SJCRH30 (cell line): ENCODE data around the gene COG6. TPM values are rescaled to one million over a fixed set of nuclear protein-coding genes. Genes with fewer than 3 reads are reported as not detected.

Experiments used
- DNase-seq, 2 experiments: peaks; one replicate each; pipeline ENCODE4 v3.0.0-alpha.2; 2015 to 2020
- H3K27ac ChIP-seq: fragments of 250-450 bp; sonication (Bioruptor Pico); 2 replicates; pipeline ENCODE4 v1.5.1; 2020; ENCODE audit warnings: mild to moderate bottlenecking, moderate library complexity
- H3K27me3 ChIP-seq: fragments of 250-450 bp; sonication (Bioruptor Pico); 2 replicates; pipeline ENCODE4 v1.5.1; 2020; ENCODE audit warnings: mild to moderate bottlenecking, moderate library complexity
- H3K36me3 ChIP-seq: fragments of 250-450 bp; sonication (Bioruptor Pico); 2 replicates; pipeline ENCODE4 v1.5.1; 2020; ENCODE audit warnings: mild to moderate bottlenecking, moderate library complexity
- H3K4me1 ChIP-seq: fragments of 250-450 bp; sonication (Bioruptor Pico); 2 replicates; pipeline ENCODE4 v1.5.1; 2020; ENCODE audit warnings: mild to moderate bottlenecking, moderate library complexity
- H3K4me3 ChIP-seq: fragments of 250-450 bp; sonication (Bioruptor Pico); 2 replicates; pipeline ENCODE4 v1.5.1; 2020; ENCODE audit warnings: mild to moderate bottlenecking, moderate library complexity
- H3K9me3 ChIP-seq: fragments of 250-450 bp; sonication (Bioruptor Pico); replicated peaks from 2 replicates; pipeline ENCODE4 v1.5.1; 2020; ENCODE audit warnings: mild to moderate bottlenecking, moderate library complexity
- total RNA-seq: library from RNA; depleted of rRNA; stranded (reverse); fragments of >200 nt; shearing (Covaris generic); gene quantifications from 2 replicates; pipeline ENCODE4 v1.2.3, GENCODE V29; 2014

The COG6 gene
- total RNA-seq, 1 experiment from 2014 or later, result 28.2 TPM

- Histone ChIP-seq H3K4me1 (peaks cover 41% of the 10 kb centered on the region), H3K9me3 (peaks cover 3% of the 10 kb centered on the region; the same call in 1 of the 2 replicates), H3K27me3 (no peaks in the 10 kb centered on the region), H3K4me3 (no peak overlapping the region), H3K27ac (peak overlapping the region; percentile 25; the same call in 1 of the 2 replicates), H3K36me3 (no peaks in the 10 kb centered on the region)
- DNase-seq, result peak in 1 of 2 experiments; percentile 44
These were observed 113.5 kb downstream of the COG6 start for GRCh38 chr13:39768962-39769361.

- DNase-seq, result no peak
- Histone ChIP-seq H3K4me3 (no peak overlapping the region), H3K9me3 (peaks cover 3% of the 10 kb centered on the region; the same call in 1 of the 2 replicates), H3K4me1 (peaks cover 39% of the 10 kb centered on the region), H3K27ac (no peak overlapping the region), H3K27me3 (no peaks in the 10 kb centered on the region), H3K36me3 (no peaks in the 10 kb centered on the region)
These were observed 115.0 kb downstream of the COG6 start for GRCh38 chr13:39770221-39771090.

- peaks cover 22% of the 10 kb centered on the region for H3K4me1 ChIP-seq
- H3K4me3 ChIP-seq, result no peak overlapping the region
- no peaks in the 10 kb centered on the region for H3K36me3 ChIP-seq
- peaks cover 3% of the 10 kb centered on the region; the same call in 1 of the 2 replicates for H3K9me3 ChIP-seq
- H3K27me3 ChIP-seq, result no peaks in the 10 kb centered on the region
- no peak for DNase-seq
- H3K27ac ChIP-seq, result no peak overlapping the region
These were observed 118.4 kb downstream of the COG6 start for GRCh38 chr13:39773833-39774232.

- H3K4me1 ChIP-seq, result peaks cover 25% of the 10 kb centered on the region
- no peaks in the 10 kb centered on the region for H3K27me3 ChIP-seq
- H3K4me3 ChIP-seq, result no peak overlapping the region
- no peaks in the 10 kb centered on the region; the same call in 1 of the 2 replicates for H3K9me3 ChIP-seq
- DNase-seq, result peak in 1 of 2 experiments; percentile 36
- H3K36me3 ChIP-seq, result no peaks in the 10 kb centered on the region
- peak overlapping the region; percentile 32; the same call in 1 of the 2 replicates for H3K27ac ChIP-seq
These were observed 121.0 kb downstream of the COG6 start for GRCh38 chr13:39776439-39776838.

GRCh38 chr13:39777021-39777420 is 121.6 kb downstream of the COG6 start:
- no peak overlapping the region for H3K4me3 ChIP-seq
- DNase-seq, result no peak
- no peaks in the 10 kb centered on the region for H3K36me3 ChIP-seq
- H3K4me1 ChIP-seq, result peaks cover 25% of the 10 kb centered on the region
- H3K27me3 ChIP-seq, result no peaks in the 10 kb centered on the region
- H3K27ac ChIP-seq, result peak overlapping the region; percentile 32
- H3K9me3 ChIP-seq, result no peaks in the 10 kb centered on the region; the same call in 1 of the 2 replicates

- Histone ChIP-seq H3K27me3 (no peaks in the 10 kb centered on the region), H3K9me3 (no peaks in the 10 kb centered on the region; the same call in 1 of the 2 replicates), H3K4me1 (peaks cover 25% of the 10 kb centered on the region), H3K27ac (no peak overlapping the region), H3K4me3 (no peak overlapping the region), H3K36me3 (no peaks in the 10 kb centered on the region)
- DNase-seq, result peak in 1 of 2 experiments; percentile 41
These were observed 122.1 kb downstream of the COG6 start for GRCh38 chr13:39777527-39778061.

- H3K36me3 ChIP-seq, result no peaks in the 10 kb centered on the region
- peak; percentile 82 to 90 for DNase-seq
- peak overlapping the region; percentile 5; the same call in 1 of the 2 replicates for H3K27ac ChIP-seq
- no peaks in the 10 kb centered on the region for H3K27me3 ChIP-seq
- H3K4me1 ChIP-seq, result peaks cover 25% of the 10 kb centered on the region
- H3K9me3 ChIP-seq, result no peaks in the 10 kb centered on the region; the same call in 1 of the 2 replicates
- H3K4me3 ChIP-seq, result no peak overlapping the region
These were observed 124.1 kb downstream of the COG6 start for GRCh38 chr13:39779337-39780265.

- no peaks in the 10 kb centered on the region; the same call in 1 of the 2 replicates for H3K9me3 ChIP-seq
- H3K36me3 ChIP-seq, result no peaks in the 10 kb centered on the region
- DNase-seq, result no peak
- H3K4me1 ChIP-seq, result peaks cover 25% of the 10 kb centered on the region
- no peak overlapping the region for H3K27ac ChIP-seq
- no peak overlapping the region for H3K4me3 ChIP-seq
- H3K27me3 ChIP-seq, result no peaks in the 10 kb centered on the region
These were observed 125.2 kb downstream of the COG6 start for GRCh38 chr13:39780711-39781110.

GRCh38 chr13:39781381-39781780 is 125.9 kb downstream of the COG6 start:
- Histone ChIP-seq H3K4me1 (peaks cover 20% of the 10 kb centered on the region), H3K9me3 (no peaks in the 10 kb centered on the region), H3K27ac (no peak overlapping the region), H3K4me3 (no peak overlapping the region), H3K27me3 (no peaks in the 10 kb centered on the region), H3K36me3 (no peaks in the 10 kb centered on the region)
- no peak for DNase-seq

- DNase-seq, result no peak
These were observed 127.6 kb downstream of the COG6 start for GRCh38 chr13:39783051-39783450.

GRCh38 chr13:39784347-39784746 is 128.9 kb downstream of the COG6 start:
- Histone ChIP-seq H3K4me1 (peaks cover 8% of the 10 kb centered on the region), H3K9me3 (peaks cover 4% of the 10 kb centered on the region; the same call in 1 of the 2 replicates), H3K36me3 (no peaks in the 10 kb centered on the region), H3K27ac (no peak overlapping the region), H3K27me3 (no peaks in the 10 kb centered on the region), H3K4me3 (no peak overlapping the region)
- DNase-seq, result no peak

More at GRCh38 chr13:39783051-39783450, 127.6 kb downstream of the COG6 start:
- Histone ChIP-seq H3K4me1 (peaks cover 13% of the 10 kb centered on the region), H3K36me3 (no peaks in the 10 kb centered on the region), H3K9me3 (no peaks in the 10 kb centered on the region), H3K27me3 (no peaks in the 10 kb centered on the region), H3K4me3 (no peak overlapping the region), H3K27ac (no peak overlapping the region)

GRCh38 chr13:39786091-39786490 is 130.6 kb downstream of the COG6 start:
- no peak overlapping the region for H3K27ac ChIP-seq
- H3K9me3 ChIP-seq, result peaks cover 6% of the 10 kb centered on the region; the same call in 1 of the 2 replicates
- no peak overlapping the region for H3K4me3 ChIP-seq
- DNase-seq, result no peak
- no peaks in the 10 kb centered on the region for H3K27me3 ChIP-seq
- no peaks in the 10 kb centered on the region; the same call in 1 of the 2 replicates for H3K4me1 ChIP-seq
- H3K36me3 ChIP-seq, result no peaks in the 10 kb centered on the region; the same call in 1 of the 2 replicates

GRCh38 chr13:39787086-39787487 is 131.6 kb downstream of the COG6 start:
- H3K9me3 ChIP-seq, result peaks cover 6% of the 10 kb centered on the region; the same call in 1 of the 2 replicates
- no peak for DNase-seq
- no peaks in the 10 kb centered on the region; the same call in 1 of the 2 replicates for H3K36me3 ChIP-seq
- H3K27me3 ChIP-seq, result no peaks in the 10 kb centered on the region
- no peaks in the 10 kb centered on the region; the same call in 1 of the 2 replicates for H3K4me1 ChIP-seq
- no peak overlapping the region for H3K27ac ChIP-seq
- H3K4me3 ChIP-seq, result no peak overlapping the region

- Histone ChIP-seq H3K9me3 (peaks cover 6% of the 10 kb centered on the region), H3K4me3 (no peak overlapping the region), H3K36me3 (no peaks in the 10 kb centered on the region; the same call in 1 of the 2 replicates), H3K4me1 (no peaks in the 10 kb centered on the region; the same call in 1 of the 2 replicates), H3K27me3 (no peaks in the 10 kb centered on the region), H3K27ac (no peak overlapping the region)
- no peak for DNase-seq
These were observed 132.6 kb downstream of the COG6 start for GRCh38 chr13:39788102-39788501.
